Suprapubic skin (tissue), 4 donors: ENCODE results near the gene SLIT1. TPM values are rescaled to one million over a fixed set of nuclear protein-coding genes. Genes with fewer than 3 reads are reported as not detected.
A peak's percentile ranks its signal among the peaks of the same experiment; 100 is the strongest.

ENCODE experiments used
- DNase-seq, 2 donors: peaks; one replicate each; pipeline ENCODE4 v3.0.0-alpha.2; 2019; ENCODE audit warnings: low spot score in 2 of 2
- H3K27ac ChIP-seq: fragments of 200-600 bp; sonication (generic); one replicate; pipeline ENCODE4 v1.5.1; 2019
- H3K27me3 ChIP-seq: fragments of 200-600 bp; sonication (generic); one replicate; pipeline ENCODE4 v1.5.1; 2019
- H3K36me3 ChIP-seq: fragments of 200-600 bp; sonication (generic); one replicate; pipeline ENCODE4 v1.5.1; 2019
- H3K4me1 ChIP-seq: fragments of 200-600 bp; sonication (generic); one replicate; pipeline ENCODE4 v1.5.1; 2019
- H3K4me3 ChIP-seq: fragments of 200-600 bp; sonication (generic); one replicate; pipeline ENCODE4 v1.5.1; 2019; ENCODE audit warnings: mild to moderate bottlenecking
- H3K9me3 ChIP-seq: fragments of 200-600 bp; sonication (generic); one replicate; pipeline ENCODE4 v1.5.1; 2019
- EP300 ChIP-seq: sonication (generic); formaldehyde crosslinking; IDR thresholded peaks from one replicate; pipeline ENCODE4 v1.6.1; 2017; ENCODE audit warnings: antibody characterized with exemption
- POLR2A ChIP-seq, 2 donors: fragments of 450-650 bp; IDR thresholded peaks; one replicate each; pipeline ENCODE4 v1.6.1; 2017; ENCODE audit warnings: antibody characterized with exemption in 2 of 2, mild to moderate bottlenecking in 2 of 2, moderate library complexity in 2 of 2
- POLR2AphosphoS5 ChIP-seq, 3 donors: sonication (generic); formaldehyde crosslinking; IDR thresholded peaks; one replicate each; pipeline ENCODE4 v1.6.1; 2017; ENCODE audit warnings: antibody characterized with exemption in 3 of 3
- WGBS: methylation state at CpG from one replicate; pipeline ENCODE4 v1.1.5; 2018; 5-methylcytosine and 5-hydroxymethylcytosine counted together
- total RNA-seq, 4 donors: library from RNA; depleted of rRNA; stranded (reverse); fragments of >200 nt; gene quantifications; one replicate each; pipeline ENCODE4 v1.1.0, GENCODE V29; 2016
- TF ChIP-seq, protein P1 (sequence below), 2 donors: fragments of 200-600 bp in 1 of 2; fragments of 450-650 bp in 1 of 2; sonication (generic) in 1 of 2; IDR thresholded peaks; one replicate each; pipeline ENCODE4 v1.5.1; 2016 to 2019; ENCODE audit warnings: antibody characterized with exemption in 2 of 2, mild to moderate bottlenecking in 1 of 2, moderate library complexity in 1 of 2

The SLIT1 gene
- total RNA-seq, 4 donors from 2014 or later, result 0.10 to 0.40 (median 0.11) TPM; not detected in 1

GRCh38 chr10:97182288-97182990 lies 3.3 kb downstream of the SLIT1 start:
- H3K9me3 ChIP-seq, result no peaks in the 10 kb centered on the region
- no peak overlapping the region for H3K4me3 ChIP-seq
- TF ChIP-seq EP300, result no peak
- no peak for TF ChIP-seq POLR2A (IDR thresholded peaks at IDR 0.05)
- TF ChIP-seq POLR2AphosphoS5 (IDR thresholded peaks at IDR 0.05), result no peak
- TF ChIP-seq, protein P1, sequence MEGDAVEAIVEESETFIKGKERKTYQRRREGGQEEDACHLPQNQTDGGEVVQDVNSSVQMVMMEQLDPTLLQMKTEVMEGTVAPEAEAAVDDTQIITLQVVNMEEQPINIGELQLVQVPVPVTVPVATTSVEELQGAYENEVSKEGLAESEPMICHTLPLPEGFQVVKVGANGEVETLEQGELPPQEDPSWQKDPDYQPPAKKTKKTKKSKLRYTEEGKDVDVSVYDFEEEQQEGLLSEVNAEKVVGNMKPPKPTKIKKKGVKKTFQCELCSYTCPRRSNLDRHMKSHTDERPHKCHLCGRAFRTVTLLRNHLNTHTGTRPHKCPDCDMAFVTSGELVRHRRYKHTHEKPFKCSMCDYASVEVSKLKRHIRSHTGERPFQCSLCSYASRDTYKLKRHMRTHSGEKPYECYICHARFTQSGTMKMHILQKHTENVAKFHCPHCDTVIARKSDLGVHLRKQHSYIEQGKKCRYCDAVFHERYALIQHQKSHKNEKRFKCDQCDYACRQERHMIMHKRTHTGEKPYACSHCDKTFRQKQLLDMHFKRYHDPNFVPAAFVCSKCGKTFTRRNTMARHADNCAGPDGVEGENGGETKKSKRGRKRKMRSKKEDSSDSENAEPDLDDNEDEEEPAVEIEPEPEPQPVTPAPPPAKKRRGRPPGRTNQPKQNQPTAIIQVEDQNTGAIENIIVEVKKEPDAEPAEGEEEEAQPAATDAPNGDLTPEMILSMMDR (IDR thresholded peaks at IDR 0.05), result no peak
- peaks cover 16% of the 10 kb centered on the region for H3K4me1 ChIP-seq
- peaks cover 62% of the 10 kb centered on the region for H3K27me3 ChIP-seq
- no peak overlapping the region for H3K27ac ChIP-seq
- no peak for DNase-seq
- 80% methylated on average over 10 of the region's 10 CpGs for WGBS
- no peaks in the 10 kb centered on the region for H3K36me3 ChIP-seq

GRCh38 chr10:97180986-97181385 lies 4.8 kb downstream of the SLIT1 start:
- Histone ChIP-seq H3K4me3 (no peak overlapping the region), H3K27ac (no peak overlapping the region), H3K9me3 (no peaks in the 10 kb centered on the region), H3K36me3 (no peaks in the 10 kb centered on the region), H3K27me3 (peaks cover 61% of the 10 kb centered on the region), H3K4me1 (peaks cover 15% of the 10 kb centered on the region)
- WGBS, result 92% methylated on average over 9 of the region's 10 CpGs
- TF ChIP-seq, protein P1 (IDR thresholded peaks at IDR 0.05), result no peak
- TF ChIP-seq POLR2A (IDR thresholded peaks at IDR 0.05) (no peak), EP300 (no peak), POLR2AphosphoS5 (IDR thresholded peaks at IDR 0.05) (no peak)
- peak in 1 of 2 donors; percentile 18 for DNase-seq

- no peak for TF ChIP-seq EP300
- TF ChIP-seq, protein P1 (IDR thresholded peaks at IDR 0.05), result no peak
- TF ChIP-seq POLR2A (IDR thresholded peaks at IDR 0.05), result no peak
- TF ChIP-seq POLR2AphosphoS5 (IDR thresholded peaks at IDR 0.05), result no peak
- WGBS, result 73% methylated on average over 8 of the region's 8 CpGs
- H3K27ac ChIP-seq, result no peak overlapping the region
- no peak overlapping the region for H3K4me3 ChIP-seq
- H3K4me1 ChIP-seq, result peaks cover 9% of the 10 kb centered on the region
- no peaks in the 10 kb centered on the region for H3K36me3 ChIP-seq
- DNase-seq, result peak in 1 of 2 donors; percentile 24
- H3K27me3 ChIP-seq, result peaks cover 55% of the 10 kb centered on the region
- H3K9me3 ChIP-seq, result no peaks in the 10 kb centered on the region
These were observed 5.4 kb downstream of the SLIT1 start for GRCh38 chr10:97180363-97180755.

DNA sequence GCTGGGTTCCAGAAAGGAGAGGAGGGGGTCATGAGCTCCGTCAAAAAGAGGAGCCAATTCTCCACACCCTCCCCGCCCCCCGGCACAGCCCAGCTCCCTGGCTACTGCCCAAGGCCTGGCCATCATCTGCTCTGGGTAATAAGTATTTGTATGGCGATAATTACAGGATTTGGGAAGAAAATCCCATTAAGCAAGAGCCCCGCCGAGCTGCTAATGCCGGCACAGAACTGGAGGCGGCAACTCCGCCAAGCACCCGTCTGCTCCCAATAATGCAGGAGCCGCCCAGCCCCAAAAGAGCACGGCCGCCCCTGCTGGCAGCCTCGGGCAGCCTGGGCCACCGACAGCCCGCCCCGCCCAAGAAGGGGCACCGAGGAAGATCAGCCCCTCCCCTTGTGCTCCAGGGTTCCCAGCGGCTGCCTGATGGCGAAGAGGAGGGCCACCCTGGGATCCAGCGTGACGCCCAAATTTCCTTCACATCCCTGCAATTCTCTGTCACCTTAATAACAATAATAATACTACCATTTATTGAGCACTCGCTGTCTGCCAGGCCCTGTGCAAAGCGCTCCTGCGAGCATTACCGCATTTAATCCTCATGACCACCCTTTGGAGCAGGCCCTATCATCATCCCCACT lies 5.9 kb downstream of the SLIT1 start:
- WGBS, result 25% methylated on average over 16 of the region's 26 CpGs
- Histone ChIP-seq H3K27ac (no peak overlapping the region), H3K4me1 (peaks cover 7% of the 10 kb centered on the region), H3K9me3 (no peaks in the 10 kb centered on the region), H3K27me3 (peaks cover 50% of the 10 kb centered on the region), H3K36me3 (no peaks in the 10 kb centered on the region), H3K4me3 (no peak overlapping the region)
- TF ChIP-seq EP300, result no peak
- TF ChIP-seq, protein P1 (IDR thresholded peaks at IDR 0.05), result peak in 1 of 2 donors; percentile 22
- DNase-seq, result peak in 1 of 2 donors; percentile 28

GRCh38 chr10:97179311-97179710 lies 6.4 kb downstream of the SLIT1 start:
- Histone ChIP-seq H3K4me3 (no peak overlapping the region), H3K4me1 (peaks cover 7% of the 10 kb centered on the region), H3K27me3 (peaks cover 46% of the 10 kb centered on the region), H3K36me3 (no peaks in the 10 kb centered on the region), H3K9me3 (no peaks in the 10 kb centered on the region), H3K27ac (no peak overlapping the region)
- TF ChIP-seq POLR2AphosphoS5 (IDR thresholded peaks at IDR 0.05), result no peak
- no peak for TF ChIP-seq POLR2A (IDR thresholded peaks at IDR 0.05)
- TF ChIP-seq, protein P1 (IDR thresholded peaks at IDR 0.05), result no peak
- TF ChIP-seq EP300, result no peak
- WGBS, result 29% methylated on average over 6 of the region's 6 CpGs
- DNase-seq, result peak in 1 of 2 donors; percentile 21
